Ascending aorta (tissue), 2 donors: Measurements from ENCODE around the gene NPAS1. TPM values are rescaled to one million over a fixed set of nuclear protein-coding genes. Genes with fewer than 3 reads are reported as not detected.
A peak's percentile ranks its signal among the peaks of the same experiment; 100 is the strongest.

ENCODE experiments used
- DNase-seq, 2 donors: peaks; one replicate each; pipeline ENCODE4 v3.0.0-alpha.2; 2019; ENCODE audit warnings: low spot score in 2 of 2
- H3K27ac ChIP-seq, 2 donors: fragments of 200-600 bp; sonication (generic); one replicate each; pipeline ENCODE4 v1.5.1; 2016 to 2017; ENCODE audit warnings: mild to moderate bottlenecking in 1 of 2
- H3K27me3 ChIP-seq: fragments of 200-600 bp; sonication (generic); one replicate; pipeline ENCODE4 v1.5.1; 2017
- H3K36me3 ChIP-seq, 2 donors: fragments of 200-600 bp; sonication (generic); one replicate each; pipeline ENCODE4 v1.5.1; 2016
- H3K4me1 ChIP-seq, 2 donors: fragments of 200-600 bp; sonication (generic); one replicate each; pipeline ENCODE4 v1.5.1; 2016 to 2017; ENCODE audit warnings: mild to moderate bottlenecking in 1 of 2
- H3K4me3 ChIP-seq, 2 donors: fragments of 200-600 bp; sonication (generic); one replicate each; pipeline ENCODE4 v1.5.1; 2016 to 2017; ENCODE audit warnings: mild to moderate bottlenecking in 1 of 2
- H3K9me3 ChIP-seq, 2 donors: fragments of 200-600 bp; sonication (generic); one replicate each; pipeline ENCODE4 v1.5.1; 2016
- intact Hi-C: fragments of 100-400 bp; cut with DNase I; formaldehyde crosslinking; loops from one replicate; pipeline ENCODE4 v1.15.1; 2023
- total RNA-seq: library from RNA; depleted of rRNA; stranded (reverse); fragments of >200 nt; gene quantifications from one replicate; pipeline ENCODE4 v1.1.0, GENCODE V29; 2016
- TF ChIP-seq, protein P1 (sequence below), 3 experiments: fragments of 200-600 bp in 2 of 3; fragments of 450-650 bp in 1 of 3; sonication (generic) in 2 of 3; IDR thresholded peaks; one replicate each; pipeline ENCODE4 v1.5.1; 2016 to 2019; ENCODE audit warnings: antibody characterized with exemption in 3 of 3, mild to moderate bottlenecking in 1 of 3, moderate library complexity in 1 of 3

Gene NPAS1
- total RNA-seq, 1 donor from 2014 or later: not detected

DNA sequence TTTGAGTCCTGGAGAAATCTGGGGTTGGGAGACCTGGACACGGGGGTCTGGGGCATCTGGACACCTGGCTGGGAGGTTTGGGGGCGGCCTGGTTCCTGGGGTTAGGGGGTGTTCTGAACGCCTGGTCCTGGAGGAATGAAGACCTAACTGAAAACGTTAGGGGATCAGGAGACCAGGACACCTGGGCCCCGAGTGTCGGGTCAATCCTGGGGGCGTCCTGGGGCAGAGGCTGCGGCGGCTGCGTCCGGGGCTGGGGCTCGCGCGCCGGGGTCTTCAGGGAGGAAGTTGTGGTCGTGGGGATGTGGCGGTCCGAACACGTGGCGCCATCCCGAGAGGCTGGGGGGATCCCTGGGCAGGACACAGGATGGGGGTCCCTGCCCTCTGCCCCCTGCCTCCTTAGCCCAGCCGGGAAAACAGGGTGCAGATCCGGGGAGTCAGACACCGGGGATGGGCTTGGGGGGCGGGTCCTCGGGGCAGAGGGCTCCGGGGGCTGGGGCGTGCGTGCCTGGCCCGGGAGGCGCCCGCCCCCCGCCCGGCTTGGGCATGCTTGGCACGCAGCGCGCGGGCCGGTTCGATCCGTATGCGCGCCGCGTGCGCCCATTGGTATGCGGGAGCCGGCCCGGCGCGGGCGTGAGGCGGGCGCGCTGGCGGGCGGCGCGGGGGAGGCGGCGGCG is 632 bp downstream of the NPAS1 start:
- intact Hi-C loops: no loop called here

DNA sequence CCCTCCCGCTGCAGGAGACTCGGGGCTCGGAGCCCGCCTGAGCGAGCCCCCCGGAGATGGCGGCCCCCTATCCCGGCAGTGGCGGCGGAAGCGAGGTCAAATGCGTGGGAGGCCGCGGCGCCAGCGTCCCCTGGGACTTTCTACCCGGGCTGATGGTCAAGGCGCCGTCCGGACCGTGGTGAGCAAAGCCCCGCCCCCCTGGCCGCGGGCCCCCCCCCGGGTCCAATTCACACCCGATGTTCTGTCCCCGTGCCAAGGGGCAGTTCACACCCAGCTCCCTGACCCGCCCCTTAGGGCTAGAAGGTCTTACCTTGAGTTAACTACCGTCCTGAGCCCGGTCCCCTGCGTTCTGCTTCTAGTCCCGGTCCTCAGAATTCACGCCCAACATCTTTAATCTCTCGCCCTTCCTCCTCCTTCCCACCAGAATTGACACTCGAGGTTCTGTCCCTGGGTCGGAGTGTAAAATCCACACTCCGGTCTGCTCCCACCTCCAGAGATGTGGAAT is 1.4 kb downstream of the NPAS1 start:
- H3K27me3 ChIP-seq: peaks cover 16% of the 10 kb centered on the region
- H3K9me3 ChIP-seq: no peaks in the 10 kb centered on the region
- DNase-seq: no peak
- TF ChIP-seq, protein P1, sequence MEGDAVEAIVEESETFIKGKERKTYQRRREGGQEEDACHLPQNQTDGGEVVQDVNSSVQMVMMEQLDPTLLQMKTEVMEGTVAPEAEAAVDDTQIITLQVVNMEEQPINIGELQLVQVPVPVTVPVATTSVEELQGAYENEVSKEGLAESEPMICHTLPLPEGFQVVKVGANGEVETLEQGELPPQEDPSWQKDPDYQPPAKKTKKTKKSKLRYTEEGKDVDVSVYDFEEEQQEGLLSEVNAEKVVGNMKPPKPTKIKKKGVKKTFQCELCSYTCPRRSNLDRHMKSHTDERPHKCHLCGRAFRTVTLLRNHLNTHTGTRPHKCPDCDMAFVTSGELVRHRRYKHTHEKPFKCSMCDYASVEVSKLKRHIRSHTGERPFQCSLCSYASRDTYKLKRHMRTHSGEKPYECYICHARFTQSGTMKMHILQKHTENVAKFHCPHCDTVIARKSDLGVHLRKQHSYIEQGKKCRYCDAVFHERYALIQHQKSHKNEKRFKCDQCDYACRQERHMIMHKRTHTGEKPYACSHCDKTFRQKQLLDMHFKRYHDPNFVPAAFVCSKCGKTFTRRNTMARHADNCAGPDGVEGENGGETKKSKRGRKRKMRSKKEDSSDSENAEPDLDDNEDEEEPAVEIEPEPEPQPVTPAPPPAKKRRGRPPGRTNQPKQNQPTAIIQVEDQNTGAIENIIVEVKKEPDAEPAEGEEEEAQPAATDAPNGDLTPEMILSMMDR (IDR thresholded peaks at IDR 0.05): no peak
- intact Hi-C loops: no loop called here
- no peaks in the 10 kb centered on the region for H3K36me3 ChIP-seq
- H3K4me3 ChIP-seq: peak overlapping the region; percentile 54 to 56
- peaks cover 5 to 17% of the 10 kb centered on the region in 2 donors for H3K4me1 ChIP-seq
- no peak overlapping the region for H3K27ac ChIP-seq

More for the DNA sequence above, 632 bp downstream of the NPAS1 start:
- TF ChIP-seq, protein P1 (IDR thresholded peaks at IDR 0.05): no peak
- H3K27me3 ChIP-seq: peaks cover 16% of the 10 kb centered on the region
- H3K27ac ChIP-seq: no peak overlapping the region
- peak overlapping the region; percentile 54 to 56 for H3K4me3 ChIP-seq
- no peaks in the 10 kb centered on the region for H3K36me3 ChIP-seq
- no peak for DNase-seq
- peaks cover 5 to 17% of the 10 kb centered on the region in 2 donors for H3K4me1 ChIP-seq
- no peaks in the 10 kb centered on the region for H3K9me3 ChIP-seq

DNA sequence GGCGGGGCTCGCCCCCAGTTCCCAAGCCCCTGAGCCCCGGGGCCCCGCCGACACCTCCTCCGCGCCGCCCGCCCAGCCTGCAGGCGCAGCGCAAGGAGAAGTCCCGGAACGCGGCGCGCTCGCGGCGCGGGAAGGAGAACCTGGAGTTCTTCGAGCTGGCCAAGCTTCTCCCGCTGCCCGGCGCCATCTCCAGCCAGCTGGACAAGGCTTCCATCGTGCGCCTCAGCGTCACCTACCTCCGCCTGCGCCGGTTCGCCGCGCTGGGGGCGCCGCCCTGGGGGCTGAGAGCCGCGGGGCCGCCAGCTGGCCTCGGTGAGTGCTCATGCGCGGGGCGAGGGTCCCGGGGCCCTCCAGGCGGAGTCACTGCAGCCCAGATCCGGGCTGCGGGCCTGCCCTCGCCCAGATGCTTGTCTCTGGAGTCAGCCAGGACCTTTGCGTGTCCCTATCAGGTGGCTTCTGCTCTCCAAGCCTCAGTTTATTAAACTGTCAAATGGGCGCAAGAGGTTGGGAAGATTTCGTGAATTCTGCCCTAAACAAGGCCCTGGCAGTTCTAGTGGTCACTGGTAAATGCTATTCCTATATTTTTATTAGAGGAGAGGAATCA is 2.0 kb downstream of the NPAS1 start:
- TF ChIP-seq, protein P1 (IDR thresholded peaks at IDR 0.05): no peak
- Histone ChIP-seq H3K4me1 (peaks cover 5 to 17% of the 10 kb centered on the region in 2 donors), H3K4me3 (peak overlapping the region; percentile 54 to 56), H3K36me3 (no peaks in the 10 kb centered on the region), H3K9me3 (no peaks in the 10 kb centered on the region), H3K27me3 (peaks cover 16% of the 10 kb centered on the region), H3K27ac (no peak overlapping the region)
- DNase-seq: no peak
- intact Hi-C loops: no loop called here

DNA sequence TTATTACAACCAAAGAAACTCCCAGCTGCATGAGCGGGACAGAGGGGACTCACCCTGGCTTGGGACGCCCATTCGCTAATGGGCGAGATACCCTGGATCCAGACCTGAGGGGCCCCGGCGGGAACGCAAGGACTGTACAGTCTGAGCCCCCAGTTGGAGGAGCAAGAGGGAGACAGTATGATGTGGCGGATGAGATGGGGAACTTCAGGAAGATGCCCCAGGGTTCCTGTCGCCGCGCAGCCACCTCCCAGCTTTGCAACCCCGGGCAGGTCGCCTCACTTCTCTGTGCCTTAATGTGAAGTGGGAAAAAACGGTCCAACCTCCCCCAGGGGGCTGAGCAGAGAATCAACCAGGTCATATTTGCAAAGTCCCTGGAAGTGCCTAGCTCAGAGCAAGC is 2.5 kb downstream of the NPAS1 start:
- no peak overlapping the region for H3K4me3 ChIP-seq
- H3K9me3 ChIP-seq: no peaks in the 10 kb centered on the region
- H3K4me1 ChIP-seq: peaks cover 5 to 17% of the 10 kb centered on the region in 2 donors
- H3K27ac ChIP-seq: no peak overlapping the region
- TF ChIP-seq, protein P1 (IDR thresholded peaks at IDR 0.05): no peak
- intact Hi-C loops: no loop called here
- no peak for DNase-seq
- peaks cover 16% of the 10 kb centered on the region for H3K27me3 ChIP-seq
- no peaks in the 10 kb centered on the region for H3K36me3 ChIP-seq

DNA sequence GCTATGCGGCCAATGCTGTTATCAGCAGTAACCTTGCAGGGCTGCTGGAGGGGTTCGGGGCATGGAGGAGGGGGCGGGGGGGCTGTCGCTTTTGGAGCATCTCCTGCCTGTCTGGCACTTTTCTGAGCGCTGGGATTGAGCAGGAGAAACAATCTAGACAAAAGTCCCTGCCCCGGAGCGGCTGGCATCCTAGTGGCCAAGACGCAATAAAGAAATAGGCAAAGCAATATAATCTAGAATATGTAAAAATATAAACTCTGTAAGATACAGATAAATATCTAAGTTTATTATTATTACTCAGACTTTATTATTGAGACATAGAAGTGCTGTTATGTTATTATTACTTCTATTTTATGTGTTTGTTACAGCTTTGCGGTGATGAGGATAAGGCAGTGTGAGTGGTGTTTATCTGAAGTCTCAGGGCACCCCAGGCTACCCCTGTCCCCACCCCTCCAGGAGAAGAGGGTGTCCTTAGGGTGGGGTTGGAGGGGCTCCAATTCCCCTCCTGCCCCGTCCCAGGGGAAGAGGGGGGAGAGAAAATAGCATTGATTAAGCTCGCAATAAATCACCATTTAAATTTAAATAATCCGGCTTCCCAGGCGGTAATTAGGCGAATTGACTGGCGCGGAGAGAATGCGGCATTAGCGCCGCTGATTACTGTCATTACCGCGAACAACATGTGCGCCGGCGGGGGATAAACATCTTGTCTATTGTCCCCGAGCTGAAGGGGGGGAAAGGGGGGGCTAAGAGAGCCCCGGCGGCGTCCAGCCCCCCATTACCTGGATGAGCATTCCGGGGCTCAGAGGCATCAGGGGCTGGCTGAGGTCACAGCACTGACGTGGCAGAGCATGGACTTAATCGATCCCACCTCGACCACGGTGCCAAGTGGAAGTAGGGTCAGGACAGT is 3.2 kb downstream of the NPAS1 start:
- no peak for DNase-seq
- no peaks in the 10 kb centered on the region for H3K36me3 ChIP-seq
- H3K27ac ChIP-seq: no peak overlapping the region
- H3K4me1 ChIP-seq: peaks cover 5 to 17% of the 10 kb centered on the region in 2 donors
- TF ChIP-seq, protein P1 (IDR thresholded peaks at IDR 0.05): no peak
- intact Hi-C loops: no loop called here
- no peak overlapping the region for H3K4me3 ChIP-seq
- H3K27me3 ChIP-seq: peaks cover 16% of the 10 kb centered on the region
- no peaks in the 10 kb centered on the region for H3K9me3 ChIP-seq
